ENCODE data around the gene PUSL1.

The PUSL1 gene

GRCh38 chr1:1279028-1279427 lies 29.4 kb upstream of the PUSL1 start:
- DNase-seq (ENCODE audit: low read depth in 2 of 2), result no peak

DNA sequence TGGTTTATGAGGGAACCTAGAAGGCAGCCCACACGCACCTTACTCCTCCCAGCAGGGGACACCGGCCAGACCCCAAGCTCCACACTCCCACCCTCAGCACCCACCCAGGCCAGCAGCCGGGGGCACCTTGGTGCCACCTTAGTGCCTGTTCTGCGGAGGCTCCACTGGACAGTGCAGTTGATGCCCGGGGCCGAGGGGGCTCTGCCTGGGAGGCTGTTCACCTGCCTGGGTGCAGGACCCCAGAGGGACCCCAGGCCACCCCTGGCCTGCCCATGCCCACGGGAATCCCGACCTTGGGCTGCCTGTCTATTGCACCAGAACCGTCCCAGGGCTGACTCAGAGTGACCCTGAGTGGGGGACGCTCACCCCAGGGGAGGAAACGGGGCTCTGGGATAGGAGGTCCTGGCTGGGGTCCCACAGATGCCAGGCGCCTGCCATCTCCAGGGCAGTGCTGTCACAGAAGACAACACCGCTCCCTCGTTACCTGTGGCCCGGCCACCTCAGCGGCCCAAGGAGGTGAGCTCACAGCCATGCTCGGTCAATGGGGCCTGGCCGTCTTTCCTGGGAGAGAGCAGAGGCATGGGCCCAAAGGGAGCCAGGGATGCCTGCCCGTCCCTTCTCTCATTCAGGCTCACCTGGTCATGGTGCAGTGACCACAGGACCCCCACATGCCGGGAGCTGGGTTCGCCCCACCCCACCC lies 27.5 kb upstream of the PUSL1 start:
- no peak for DNase-seq (ENCODE audit: low read depth in 2 of 2)

GRCh38 chr1:1281533-1282321 lies 26.7 kb upstream of the PUSL1 start:
- no peak for DNase-seq (ENCODE audit: low read depth in 2 of 2)

DNA sequence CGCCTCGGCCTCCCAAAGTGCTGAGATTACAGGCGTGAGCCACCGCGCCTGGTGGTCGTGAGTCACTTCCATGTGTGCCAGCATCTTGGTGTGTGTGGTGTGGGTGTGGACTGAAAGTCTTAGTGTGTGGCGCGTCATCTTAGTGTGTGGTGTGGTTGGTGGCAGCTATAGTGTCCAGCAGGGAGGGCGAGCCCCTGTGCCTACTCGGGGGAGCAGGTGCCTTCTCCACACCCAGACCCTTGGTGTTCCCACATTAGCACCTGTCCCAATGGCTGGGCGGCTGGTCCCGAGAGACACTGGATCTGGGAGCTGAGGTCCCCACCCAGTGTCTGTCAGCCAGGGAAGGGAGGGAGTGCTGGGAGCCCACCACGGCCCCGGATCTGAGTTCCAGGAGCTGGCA lies 25.4 kb upstream of the PUSL1 start:
- DNase-seq (ENCODE audit: low read depth in 2 of 2), result no peak

DNA sequence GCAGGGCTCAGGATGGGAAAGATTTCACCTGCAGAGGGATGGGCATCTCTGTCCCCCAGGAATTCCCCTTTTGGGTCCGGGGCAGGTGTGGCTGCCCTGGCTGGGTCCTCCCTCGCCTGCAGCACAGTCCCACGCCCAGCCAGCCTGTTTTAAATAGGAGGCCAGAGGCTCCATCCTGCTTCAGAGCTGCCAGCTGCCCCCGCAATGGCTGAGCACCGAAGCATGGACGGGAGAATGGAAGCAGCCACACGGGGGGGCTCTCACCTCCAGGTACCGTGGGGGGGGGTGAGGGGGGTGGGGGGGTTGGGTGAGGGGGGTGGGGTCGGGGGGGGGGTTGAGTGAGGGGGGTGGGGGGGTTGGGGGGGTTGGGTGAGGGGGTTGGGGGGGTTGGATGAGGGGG lies 24.6 kb upstream of the PUSL1 start:
- no peak for DNase-seq (ENCODE audit: low read depth in 2 of 2)

DNA sequence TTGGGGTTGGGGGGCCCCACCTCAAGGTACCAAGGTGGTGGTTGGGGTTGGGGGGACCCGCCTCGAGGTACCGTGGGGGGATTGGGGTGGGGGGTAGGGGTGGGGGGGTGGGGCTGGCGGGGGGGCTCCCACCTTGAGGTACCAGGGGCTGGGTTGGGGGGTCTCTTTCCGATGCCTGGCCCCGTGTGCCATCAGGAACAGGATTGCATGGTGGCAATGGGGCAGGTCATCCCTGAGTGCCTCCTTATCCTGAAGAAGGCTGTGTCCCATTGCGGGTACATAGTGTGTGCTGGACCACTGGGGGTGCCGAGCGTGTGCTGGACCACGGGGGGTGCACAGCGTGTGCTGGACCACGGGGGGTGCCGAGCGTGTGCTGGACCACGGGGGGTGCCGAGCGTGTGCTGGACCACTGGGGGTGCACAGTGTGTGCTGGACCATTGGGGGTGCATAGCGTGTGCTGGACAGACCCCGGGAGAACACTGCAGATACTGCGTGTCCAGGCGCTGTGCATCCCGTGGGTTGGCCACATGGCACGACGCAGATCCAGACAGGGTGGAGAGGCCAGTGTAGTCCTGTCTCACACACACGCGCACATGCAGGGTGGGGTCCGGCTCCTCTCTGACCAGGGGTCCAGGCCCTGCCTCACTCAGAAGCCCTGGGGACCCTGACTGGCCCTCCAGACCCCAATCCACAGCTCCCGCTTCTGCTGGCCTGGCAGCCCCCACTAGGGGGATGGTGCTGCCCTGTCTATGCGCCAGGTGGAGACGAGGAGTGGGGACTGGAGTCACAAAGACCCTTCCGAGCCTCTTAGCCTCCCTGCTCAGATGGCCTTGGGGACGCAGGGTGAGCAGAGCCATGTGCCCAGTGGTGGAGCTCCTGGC lies 23.9 kb upstream of the PUSL1 start:
- no peak for DNase-seq (ENCODE audit: low read depth in 2 of 2)

- DNase-seq (ENCODE audit: low read depth in 2 of 2), result no peak
Observed at GRCh38 chr1:1285102-1285571, 23.3 kb upstream of the PUSL1 start.

GRCh38 chr1:1285611-1286311 lies 22.6 kb upstream of the PUSL1 start:
- no peak for DNase-seq (ENCODE audit: low read depth in 2 of 2)

DNA sequence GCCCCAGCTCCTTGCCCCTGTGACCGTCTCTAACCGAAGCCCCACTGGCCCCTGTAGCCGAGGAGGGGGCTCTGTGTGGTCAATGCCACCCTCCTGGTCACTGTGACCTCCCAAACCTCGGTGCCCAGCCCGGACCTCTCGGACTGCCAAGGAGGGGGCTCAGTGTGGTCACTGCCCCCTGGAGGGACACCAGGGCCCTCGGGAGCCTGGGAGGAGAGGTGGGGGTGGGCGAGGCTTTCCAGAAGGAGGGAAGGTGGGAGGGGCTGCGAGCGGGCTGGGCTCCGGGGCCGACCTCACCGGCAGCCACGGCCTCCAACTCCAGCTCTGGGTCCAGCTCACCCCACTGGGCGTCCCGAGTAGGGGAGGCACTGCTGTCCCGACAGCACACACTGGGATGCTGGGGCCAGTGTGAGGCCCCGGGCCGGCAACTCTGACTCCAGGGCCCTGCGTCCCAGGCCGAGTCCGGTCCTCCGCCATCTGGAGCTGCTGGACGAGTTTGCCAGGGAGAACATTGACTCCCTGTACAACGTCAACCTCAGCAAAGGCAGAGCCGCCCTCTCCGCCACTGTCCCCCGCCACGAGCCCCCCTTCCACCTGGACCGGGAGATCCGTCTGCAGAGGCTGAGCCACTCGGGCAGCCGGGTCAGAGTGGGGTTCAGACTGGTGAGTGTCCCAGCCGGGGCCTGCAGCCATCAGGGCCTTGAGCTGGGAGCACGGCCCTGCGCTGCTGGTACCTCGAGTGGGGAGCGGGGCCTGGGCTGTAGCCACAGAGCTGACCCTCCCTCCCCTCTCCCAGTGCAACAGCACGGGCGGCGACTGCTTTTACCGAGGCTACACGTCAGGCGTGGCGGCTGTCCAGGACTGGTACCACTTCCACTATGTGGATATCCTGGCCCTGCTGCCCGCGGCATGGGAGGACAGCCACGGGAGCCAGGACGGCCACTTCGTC lies 21.8 kb upstream of the PUSL1 start:
- no peak for DNase-seq (ENCODE audit: low read depth in 2 of 2)

GRCh38 chr1:1287288-1288110 lies 20.9 kb upstream of the PUSL1 start:
- DNase-seq (ENCODE audit: low read depth in 2 of 2), result no peak

DNA sequence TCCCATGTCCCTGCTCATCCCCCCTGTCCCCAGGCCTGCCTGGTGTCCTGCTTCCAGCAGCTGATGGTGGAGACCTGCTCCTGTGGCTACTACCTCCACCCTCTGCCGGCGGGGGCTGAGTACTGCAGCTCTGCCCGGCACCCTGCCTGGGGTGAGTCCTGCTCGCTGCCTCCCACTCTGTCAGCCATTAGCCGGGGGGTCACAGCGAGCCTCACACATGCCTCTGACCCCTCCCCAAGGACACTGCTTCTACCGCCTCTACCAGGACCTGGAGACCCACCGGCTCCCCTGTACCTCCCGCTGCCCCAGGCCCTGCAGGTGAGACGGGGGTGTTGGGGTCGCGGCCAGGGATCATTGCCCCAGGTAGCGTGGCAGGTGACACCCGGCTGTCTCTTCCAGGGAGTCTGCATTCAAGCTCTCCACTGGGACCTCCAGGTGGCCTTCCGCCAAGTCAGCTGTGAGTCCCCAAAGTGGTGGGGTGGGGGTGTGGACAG lies 18.1 kb upstream of the PUSL1 start:
- peak in 1 of 2 experiments; percentile 58 for DNase-seq (ENCODE audit: low read depth in 2 of 2)

- DNase-seq (ENCODE audit: low read depth in 2 of 2), result no peak
Observed at GRCh38 chr1:1291023-1291528, 17.3 kb upstream of the PUSL1 start.

- DNase-seq (ENCODE audit: low read depth in 2 of 2), result peak in 1 of 2 experiments; percentile 48
Observed at GRCh38 chr1:1291548-1292441, 16.6 kb upstream of the PUSL1 start.

DNA sequence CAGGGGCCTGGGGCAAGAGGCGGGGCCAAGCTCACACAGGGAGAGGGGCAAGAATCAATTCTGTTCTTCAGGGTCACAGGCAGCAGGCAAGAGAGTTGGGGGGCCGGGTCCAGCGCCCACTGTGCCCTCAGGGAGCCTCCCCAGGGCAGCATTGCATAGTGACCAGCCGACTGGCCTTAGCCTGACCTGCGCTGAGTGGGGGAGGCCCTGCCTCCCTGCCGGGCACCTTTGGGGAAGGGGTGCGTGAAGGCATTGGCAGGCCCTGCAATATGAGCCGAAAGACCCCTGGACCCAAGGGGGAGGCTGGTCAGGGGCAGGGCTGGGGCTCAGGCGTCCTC lies 16.0 kb upstream of the PUSL1 start:
- DNase-seq (ENCODE audit: low read depth in 2 of 2), result no peak

GRCh38 chr1:1292851-1293250 lies 15.5 kb upstream of the PUSL1 start:
- DNase-seq (ENCODE audit: low read depth in 2 of 2), result no peak

DNA sequence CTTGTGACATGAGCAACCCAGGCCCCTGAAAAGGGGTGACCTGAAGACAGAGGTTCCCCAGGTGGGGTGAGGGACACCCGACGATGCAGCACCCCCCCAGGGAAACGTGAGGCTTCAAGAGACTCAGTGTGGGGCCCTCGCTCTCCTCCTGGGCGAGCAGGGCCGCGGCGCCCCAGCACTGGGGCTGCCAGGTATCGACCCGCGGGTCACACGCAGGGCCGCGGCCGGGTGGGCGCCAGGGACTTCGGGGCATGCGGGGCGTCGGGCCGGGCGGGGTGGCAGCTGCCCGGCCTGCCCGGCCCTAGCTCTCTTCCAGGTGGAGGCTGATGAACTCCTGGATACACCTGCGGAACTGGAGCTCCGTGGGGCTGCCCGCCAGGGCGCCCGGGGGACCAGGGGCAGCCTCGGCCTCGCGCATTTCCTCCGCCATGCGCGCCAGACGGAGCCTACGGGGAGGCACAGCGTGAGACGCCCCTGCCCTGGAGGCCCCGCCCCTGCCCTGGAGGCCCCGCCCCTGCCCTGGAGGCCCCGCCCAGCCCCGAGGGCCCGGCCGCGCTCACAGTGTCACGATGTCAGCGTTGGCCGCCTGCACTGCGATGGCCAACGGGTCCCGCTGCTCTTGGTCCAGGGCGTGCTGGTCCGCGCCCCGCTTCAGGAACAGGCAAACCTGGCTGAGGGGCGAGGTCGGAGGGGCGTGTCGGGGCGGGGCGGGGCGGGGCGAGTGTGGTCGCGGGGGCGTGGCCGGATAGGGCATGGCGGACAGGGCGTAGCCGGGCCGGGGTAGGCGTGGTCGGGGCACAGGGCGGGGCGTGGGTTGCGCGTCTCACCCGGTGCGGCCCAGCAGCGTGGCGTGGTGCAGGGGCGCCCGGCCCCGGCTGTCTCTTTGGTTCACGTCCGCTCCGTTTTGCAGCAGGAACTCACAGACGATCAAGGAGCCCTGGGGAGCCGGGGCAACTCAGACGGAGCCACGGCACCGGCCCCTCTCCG lies 14.8 kb upstream of the PUSL1 start:
- DNase-seq (ENCODE audit: low read depth in 2 of 2), result no peak

Measured in stimulated activated CD4-positive, alpha-beta T cell treated with anti-CD3 and anti-CD28 coated beads, Interleukin-12 subunit alpha, Interleukin-12 subunit beta, amount 100 ng/mL, for 24 hours (primary cell).